ENCODE measurements around the gene CNPY4. TPM values are rescaled to one million over a fixed set of nuclear protein-coding genes. Genes with fewer than 3 reads are reported as not detected.

Gene CNPY4
- total RNA-seq, 2 donors from 2014 or later, result 0.99 to 2.3 TPM

- Histone ChIP-seq H3K4me3 (no peak overlapping the region), H3K9me3 (no peaks in the 10 kb centered on the region), H3K36me3 (replicated peaks in 1 of 2; ENCODE audit: insufficient read depth in 1 of 2, low read depth in 2 of 2) (no peaks in the 10 kb centered on the region), H3K27me3 (no peaks in the 10 kb centered on the region), H3K27ac (peak overlapping the region in 1 of 4 donors; percentile 85), H3K4me1 (peaks cover 30% of the 10 kb centered on the region)
- no peak for DNase-seq
- no peak for ATAC-seq
- WGBS, 2 donors, result 29 to 50% methylated on average over 1 of the region's 1 CpG
- TF ChIP-seq CTCF (IDR thresholded peaks at IDR 0.05), result no peak
- TF ChIP-seq POLR2A (IDR thresholded peaks at IDR 0.05), result no peak
- intact Hi-C loops (cut with DNase I), result no loop called here
These were observed 1.3 kb downstream of the CNPY4 start for GRCh38 chr7:100120733-100121036.

GRCh38 chr7:100122067-100122466, 2.6 kb downstream of the CNPY4 start:
- 25 to 60% methylated on average over 13 of the region's 13 CpGs for WGBS, 2 donors
- TF ChIP-seq CTCF (IDR thresholded peaks at IDR 0.05), result no peak
- DNase-seq, result no peak
- no peak for ATAC-seq
- Histone ChIP-seq H3K9me3 (no peaks in the 10 kb centered on the region), H3K4me3 (no peak overlapping the region), H3K27ac (no peak overlapping the region), H3K36me3 (replicated peaks in 1 of 2; ENCODE audit: insufficient read depth in 1 of 2, low read depth in 2 of 2) (no peaks in the 10 kb centered on the region), H3K27me3 (no peaks in the 10 kb centered on the region), H3K4me1 (peaks cover 37% of the 10 kb centered on the region)
- intact Hi-C loops (cut with DNase I), result no loop called here

GRCh38 chr7:100122568-100122967, 3.1 kb downstream of the CNPY4 start:
- no peak overlapping the region for H3K27ac ChIP-seq

GRCh38 chr7:100124301-100125230, 5.1 kb downstream of the CNPY4 start:
- Histone ChIP-seq H3K4me3 (no peak overlapping the region), H3K27me3 (no peaks in the 10 kb centered on the region), H3K36me3 (replicated peaks in 1 of 2; ENCODE audit: insufficient read depth in 1 of 2, low read depth in 2 of 2) (no peaks in the 10 kb centered on the region), H3K27ac (no peak overlapping the region), H3K9me3 (no peaks in the 10 kb centered on the region), H3K4me1 (peaks cover 38% of the 10 kb centered on the region)
- 79 to 80% methylated on average over 4 of the region's 4 CpGs for WGBS, 2 donors
- no peak for ATAC-seq
- intact Hi-C loops (cut with DNase I), result no loop called here
- DNase-seq, result no peak
- TF ChIP-seq CTCF (IDR thresholded peaks at IDR 0.05), result no peak
- no peak for TF ChIP-seq POLR2A (IDR thresholded peaks at IDR 0.05)

More at GRCh38 chr7:100122568-100122967, 3.1 kb downstream of the CNPY4 start:
- DNase-seq (no peak), ATAC-seq (no peak)
- intact Hi-C loops (cut with DNase I), result no loop called here
- H3K4me1 ChIP-seq, result peaks cover 37% of the 10 kb centered on the region
- no peak overlapping the region for H3K4me3 ChIP-seq
- no peaks in the 10 kb centered on the region for H3K36me3 ChIP-seq (replicated peaks in 1 of 2; ENCODE audit: insufficient read depth in 1 of 2, low read depth in 2 of 2)
- TF ChIP-seq CTCF (IDR thresholded peaks at IDR 0.05), result no peak
- TF ChIP-seq POLR2A (IDR thresholded peaks at IDR 0.05), result no peak
- H3K27me3 ChIP-seq, result no peaks in the 10 kb centered on the region
- 89 to 91% methylated on average over 1 of the region's 1 CpG for WGBS, 2 donors
- no peaks in the 10 kb centered on the region for H3K9me3 ChIP-seq

Data from body of pancreas (tissue), 4 donors.